HG03354 (cell line): ENCODE data around the gene SEPTIN5.

Experiments
- ATAC-seq: cut with Tn5 transposase; IDR thresholded peaks from one replicate; pipeline ENCODE4 v1.9.1; 2021; ENCODE audit warnings: mild to moderate bottlenecking; ENCODE audit not compliant: unreplicated experiment, poor library complexity, severe bottlenecking

SEPTIN5 gene

DNA sequence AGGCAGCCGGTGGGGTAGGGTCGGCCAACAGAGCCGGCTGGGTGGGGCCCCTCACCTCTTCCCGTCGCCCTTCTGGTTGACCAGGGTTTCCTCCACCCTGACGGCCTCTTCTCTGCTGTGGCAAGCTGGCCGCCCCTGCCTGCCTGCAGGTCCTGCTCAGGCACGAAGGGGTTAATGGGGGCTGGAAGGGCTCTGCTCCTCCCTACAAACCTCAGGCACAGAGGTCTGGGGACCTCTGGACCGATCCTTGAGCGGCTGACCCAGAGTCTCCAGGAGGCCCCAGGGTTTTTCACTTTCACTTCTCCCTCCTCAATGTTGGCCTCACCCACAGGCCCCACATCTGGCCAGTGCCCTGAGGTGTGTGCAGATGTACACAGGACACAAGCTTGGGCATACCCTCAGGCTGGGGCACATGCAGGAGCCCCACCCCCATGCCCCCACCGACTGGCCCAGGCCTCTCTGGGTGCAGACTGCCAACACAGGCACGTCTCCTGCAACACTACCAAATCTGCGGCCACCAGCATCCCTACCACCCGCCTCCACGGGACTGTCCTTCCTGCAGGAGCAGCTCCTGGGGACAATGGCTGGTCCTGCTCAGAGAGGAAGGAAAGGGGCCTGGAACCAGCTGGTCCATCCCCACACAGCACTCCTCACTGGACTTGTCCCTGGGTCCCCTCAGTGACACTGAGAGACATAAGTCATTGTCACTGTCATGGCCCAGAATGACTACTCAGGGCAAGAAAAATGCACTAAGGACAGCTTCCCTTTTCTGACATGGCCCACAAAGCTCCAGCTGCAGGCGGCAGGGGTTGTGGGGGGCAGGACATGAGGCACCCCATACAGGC lies 43.1 kb downstream of the SEPTIN5 start:
- ATAC-seq: no peak

DNA sequence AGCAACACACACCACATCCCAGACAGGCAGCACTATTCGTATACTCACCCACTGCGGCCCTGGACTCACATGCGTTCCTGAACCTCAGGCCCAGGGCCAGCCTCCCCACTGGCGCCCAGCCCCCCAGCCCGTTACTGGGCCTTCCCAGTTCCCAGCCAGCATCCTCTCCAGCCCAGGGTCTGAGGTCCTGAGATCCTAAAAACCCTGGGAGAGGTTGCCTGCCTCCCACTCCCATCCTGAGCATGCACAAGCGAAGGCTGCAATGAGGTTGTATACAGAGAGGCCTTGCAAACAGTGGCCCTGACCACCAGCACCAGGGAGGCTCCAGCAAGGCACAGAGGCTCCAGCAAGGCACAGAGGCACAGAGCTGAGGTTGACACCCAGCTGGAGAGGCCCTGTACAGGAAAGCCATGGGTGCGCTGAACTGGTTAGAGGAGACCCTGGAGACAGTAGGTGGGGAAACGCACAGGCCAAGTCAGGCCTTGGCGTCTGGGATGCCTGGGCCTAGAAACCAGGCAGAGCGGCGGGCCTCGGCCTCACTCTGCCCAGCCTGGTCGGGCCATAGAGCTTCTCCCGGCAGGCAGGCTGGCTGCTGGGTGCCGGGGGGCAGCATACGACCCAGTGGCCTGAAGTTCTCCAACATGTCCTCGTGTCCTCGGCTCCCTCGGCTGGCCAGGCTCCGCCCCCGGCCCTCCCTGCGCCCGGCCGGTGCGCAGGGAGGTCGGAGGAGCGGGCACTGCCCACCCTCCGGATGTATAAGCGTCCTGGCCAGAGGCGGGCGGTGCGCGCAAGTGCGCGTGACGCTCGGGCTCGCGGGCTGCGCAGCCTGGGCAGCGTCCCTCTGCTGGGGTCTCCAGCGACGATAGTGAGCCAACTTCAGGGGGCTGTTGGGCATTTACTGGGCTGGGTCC lies 43.9 kb downstream of the SEPTIN5 start:
- no peak for ATAC-seq

DNA sequence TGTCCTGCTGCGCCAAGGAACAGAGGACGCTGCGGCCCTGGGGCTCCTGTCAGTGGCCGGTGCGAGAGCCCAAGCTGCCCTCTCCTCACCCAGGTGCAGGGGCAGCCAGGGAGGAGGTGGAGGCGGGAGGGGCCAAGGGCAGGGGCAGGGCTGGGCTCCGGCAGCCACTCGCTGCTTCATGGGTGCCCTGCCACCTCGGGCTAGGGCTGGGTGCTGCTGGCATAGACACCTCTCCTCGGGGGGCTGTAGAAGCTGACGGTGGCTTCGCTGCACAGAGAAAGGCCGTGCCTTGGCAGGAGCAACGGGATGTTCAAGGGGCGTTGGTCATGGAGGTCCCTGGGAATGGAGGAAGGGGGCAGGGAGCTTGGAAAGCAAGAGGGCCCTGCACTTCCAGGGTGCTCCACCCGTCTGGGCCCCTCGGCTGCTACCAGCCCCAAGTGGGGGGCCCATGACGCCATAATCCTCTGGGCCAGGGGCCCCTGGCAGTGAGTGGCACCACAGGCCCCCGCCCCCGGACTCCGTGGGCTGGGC lies 44.7 kb downstream of the SEPTIN5 start:
- ATAC-seq: no peak

- no peak for ATAC-seq
These were observed 45.2 kb downstream of the SEPTIN5 start for GRCh38 chr22:19759427-19760057.

GRCh38 chr22:19760058-19760950 lies 46.0 kb downstream of the SEPTIN5 start, which contains the start of gene TBX1:
TBX1 (plus strand) TSS chr22:19760778; CDS start chr22:19760844, 66 bp downstream.
- no peak for ATAC-seq

GRCh38 chr22:19760951-19761724 lies 46.8 kb downstream of the SEPTIN5 start:
- ATAC-seq: no peak

GRCh38 chr22:19761725-19762567 lies 47.6 kb downstream of the SEPTIN5 start:
- ATAC-seq: no peak

- ATAC-seq: no peak
These were observed 48.5 kb downstream of the SEPTIN5 start for GRCh38 chr22:19762568-19763457.

DNA sequence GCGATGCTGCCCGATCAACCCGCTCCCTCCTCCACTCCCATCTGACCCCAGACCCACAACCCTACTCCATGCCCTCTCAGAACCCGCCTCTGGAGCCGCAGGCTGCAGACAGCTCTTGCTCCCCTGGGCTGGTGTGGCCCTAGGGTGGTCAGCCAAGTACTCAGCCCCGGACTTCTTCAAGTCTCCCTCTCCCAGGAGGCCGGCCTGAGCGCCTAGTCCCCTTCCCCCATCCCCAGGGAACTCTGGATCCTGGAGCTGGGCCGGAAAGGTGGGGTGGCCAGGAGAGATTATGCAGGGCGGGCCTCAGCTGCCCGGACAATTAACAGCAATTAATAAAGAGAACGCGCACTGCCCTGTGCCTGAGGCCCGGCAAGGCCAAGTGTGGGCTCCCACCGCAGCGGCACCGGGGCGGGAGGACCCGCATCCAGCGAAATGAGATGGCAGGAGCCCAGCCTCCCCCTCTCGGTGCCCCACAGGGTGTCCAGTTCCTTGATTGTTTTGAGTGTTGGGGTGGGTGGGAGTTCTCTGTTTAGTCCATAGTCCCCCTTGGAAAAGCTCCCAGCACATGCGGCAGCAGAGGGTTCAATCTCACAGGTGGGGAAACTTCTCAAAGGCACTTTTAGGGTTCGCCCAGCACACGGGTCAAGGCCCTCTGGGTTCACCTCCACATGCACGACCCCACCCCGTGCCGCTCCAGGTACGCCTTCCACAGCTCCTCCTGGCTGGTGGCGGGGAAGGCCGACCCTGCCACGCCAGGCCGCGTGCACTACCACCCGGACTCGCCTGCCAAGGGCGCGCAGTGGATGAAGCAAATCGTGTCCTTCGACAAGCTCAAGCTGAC lies 49.4 kb downstream of the SEPTIN5 start:
- ATAC-seq: no peak

GRCh38 chr22:19764299-19764593 lies 49.9 kb downstream of the SEPTIN5 start:
- no peak for ATAC-seq

DNA sequence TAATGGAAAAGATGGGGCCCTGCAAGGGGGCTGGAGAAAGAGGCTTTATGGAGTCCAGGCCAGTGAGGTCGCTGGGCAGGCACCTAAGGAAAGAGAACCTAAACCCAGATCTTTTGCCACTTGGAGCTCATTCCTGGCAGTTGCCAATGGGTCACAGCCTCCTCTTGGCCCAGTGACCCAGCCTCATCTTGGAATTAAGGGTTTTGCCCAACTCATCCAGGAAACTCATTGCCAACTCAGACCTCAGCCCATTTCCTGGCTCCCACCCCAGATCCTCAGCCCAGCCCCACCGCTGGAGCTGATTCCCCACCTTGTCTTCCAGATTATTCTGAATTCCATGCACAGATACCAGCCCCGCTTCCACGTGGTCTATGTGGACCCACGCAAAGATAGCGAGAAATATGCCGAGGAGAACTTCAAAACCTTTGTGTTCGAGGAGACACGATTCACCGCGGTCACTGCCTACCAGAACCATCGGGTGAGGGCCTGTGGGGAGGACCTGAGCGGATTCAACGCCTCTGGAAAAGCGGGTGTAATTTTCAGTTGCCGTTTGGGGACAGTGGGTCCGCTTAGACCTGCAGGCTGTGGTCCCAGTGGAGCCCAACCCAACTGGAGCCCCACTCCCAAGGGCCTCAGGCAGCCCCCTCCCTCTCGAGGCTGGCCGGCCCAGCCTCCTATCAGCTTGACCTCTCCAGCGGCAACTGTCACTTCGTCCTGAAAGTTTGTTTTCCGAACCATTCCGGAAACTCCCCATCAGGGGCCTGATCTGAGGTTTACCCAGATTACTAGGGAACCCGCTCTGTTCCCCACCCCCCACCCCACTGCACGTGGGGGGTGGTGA lies 50.6 kb downstream of the SEPTIN5 start:
- ATAC-seq: no peak

GRCh38 chr22:19765477-19766239 lies 51.4 kb downstream of the SEPTIN5 start:
- no peak for ATAC-seq

DNA sequence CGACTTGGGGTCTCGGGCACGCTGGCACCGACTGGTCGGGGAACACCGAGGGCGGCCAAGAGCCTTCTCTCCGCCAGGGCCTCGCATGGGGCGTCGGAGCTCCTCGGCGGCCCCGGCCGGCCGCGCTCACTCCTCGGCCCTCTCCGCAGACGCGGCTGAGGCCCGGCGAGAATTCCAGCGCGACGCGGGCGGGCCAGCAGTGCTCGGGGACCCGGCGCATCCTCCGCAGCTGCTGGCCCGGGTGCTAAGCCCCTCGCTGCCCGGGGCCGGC lies 51.9 kb downstream of the SEPTIN5 start:
- ATAC-seq: no peak
